Measurements from ENCODE around the gene NAV3.

DNA sequence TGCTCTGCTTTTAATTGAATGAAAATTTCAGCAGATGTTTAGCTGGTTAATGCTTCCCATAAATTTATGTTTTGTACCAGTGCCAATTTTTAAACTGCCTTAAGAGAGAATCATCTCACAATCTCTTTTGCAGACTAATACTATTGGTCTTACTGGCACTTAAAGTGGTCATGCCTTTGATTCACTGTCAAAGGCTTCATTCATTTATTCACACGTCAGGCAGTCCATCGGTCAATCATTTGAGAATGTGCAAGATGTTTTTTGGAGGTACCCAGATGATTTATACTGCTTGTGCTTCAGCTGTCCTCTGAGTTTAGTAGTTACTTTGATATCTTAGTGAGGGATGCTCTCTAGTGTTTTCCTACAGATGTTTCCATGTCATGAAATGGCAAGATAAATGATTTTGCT lies 83.4 kb downstream of the NAV3 start:
- TF ChIP-seq SPI1 (IDR thresholded peaks at IDR 0.05; ENCODE audit: borderline replicate concordance, low read depth), result no peak
- TF ChIP-seq, protein P1, sequence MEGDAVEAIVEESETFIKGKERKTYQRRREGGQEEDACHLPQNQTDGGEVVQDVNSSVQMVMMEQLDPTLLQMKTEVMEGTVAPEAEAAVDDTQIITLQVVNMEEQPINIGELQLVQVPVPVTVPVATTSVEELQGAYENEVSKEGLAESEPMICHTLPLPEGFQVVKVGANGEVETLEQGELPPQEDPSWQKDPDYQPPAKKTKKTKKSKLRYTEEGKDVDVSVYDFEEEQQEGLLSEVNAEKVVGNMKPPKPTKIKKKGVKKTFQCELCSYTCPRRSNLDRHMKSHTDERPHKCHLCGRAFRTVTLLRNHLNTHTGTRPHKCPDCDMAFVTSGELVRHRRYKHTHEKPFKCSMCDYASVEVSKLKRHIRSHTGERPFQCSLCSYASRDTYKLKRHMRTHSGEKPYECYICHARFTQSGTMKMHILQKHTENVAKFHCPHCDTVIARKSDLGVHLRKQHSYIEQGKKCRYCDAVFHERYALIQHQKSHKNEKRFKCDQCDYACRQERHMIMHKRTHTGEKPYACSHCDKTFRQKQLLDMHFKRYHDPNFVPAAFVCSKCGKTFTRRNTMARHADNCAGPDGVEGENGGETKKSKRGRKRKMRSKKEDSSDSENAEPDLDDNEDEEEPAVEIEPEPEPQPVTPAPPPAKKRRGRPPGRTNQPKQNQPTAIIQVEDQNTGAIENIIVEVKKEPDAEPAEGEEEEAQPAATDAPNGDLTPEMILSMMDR (IDR thresholded peaks at IDR 0.05; ENCODE audit: insufficient read depth, low read length), result no peak

Data from HL-60 (cell line).